Heart left ventricle (tissue), 16 donors: ENCODE data around the gene CLK2. TPM values are rescaled to one million over a fixed set of nuclear protein-coding genes. Genes with fewer than 3 reads are reported as not detected.

ENCODE experiments used
- ATAC-seq, 4 donors: fragments of 200-7000 bp; cut with Tn5 transposase; one replicate each; pipeline ENCODE4 v1.9.1; 2020 to 2022; ENCODE audit warnings: moderate library complexity in 4 of 4, mild to moderate bottlenecking in 3 of 4, moderate number of reproducible peaks in 1 of 4
- DNase-seq, 5 donors: peaks; one replicate each; pipeline ENCODE4 v3.0.0-alpha.2; 2020
- H3K27ac ChIP-seq, 12 donors: fragments of 200-600 bp; sonication (generic) in 4 of 12; one replicate each; pipeline versions ENCODE4 v1.5.0 to v1.8.0; 2016 to 2022; ENCODE audit warnings: mild to moderate bottlenecking in 2 of 12
- H3K27me3 ChIP-seq, 9 donors: fragments of 200-600 bp; sonication (generic) in 2 of 9; one replicate each; pipeline versions ENCODE4 v1.5.1 to v1.8.0; 2016 to 2022; ENCODE audit warnings: mild to moderate bottlenecking in 3 of 9
- H3K36me3 ChIP-seq, 9 donors: fragments of 200-600 bp; sonication (generic) in 2 of 9; one replicate each; pipeline versions ENCODE4 v1.5.0 to v1.8.0; 2018 to 2022; ENCODE audit warnings: mild to moderate bottlenecking in 2 of 9
- H3K4me1 ChIP-seq, 12 donors: fragments of 200-600 bp; sonication (generic) in 4 of 12; one replicate each; pipeline versions ENCODE4 v1.5.0 to v1.8.0; 2016 to 2022; ENCODE audit warnings: mild to moderate bottlenecking in 3 of 12
- H3K4me3 ChIP-seq, 12 donors: fragments of 200-600 bp; sonication (generic) in 4 of 12; one replicate each; pipeline versions ENCODE4 v1.5.0 to v1.8.0; 2017 to 2022; ENCODE audit warnings: mild to moderate bottlenecking in 9 of 12, moderate library complexity in 4 of 12
- H3K9me3 ChIP-seq, 12 donors: fragments of 200-600 bp; sonication (generic) in 4 of 12; one replicate each; pipeline versions ENCODE4 v1.5.0 to v1.8.0; 2016 to 2022; ENCODE audit warnings: mild to moderate bottlenecking in 1 of 12
- POLR2A ChIP-seq, 2 donors: fragments of 450-650 bp; IDR thresholded peaks; one replicate each; pipeline ENCODE4 v1.6.1; 2017; ENCODE audit warnings: antibody characterized with exemption in 2 of 2, mild to moderate bottlenecking in 2 of 2, moderate library complexity in 2 of 2
- WGBS, 4 donors: extraction: QIAGEN DNeasy Blood & Tissue Kit in 2 of 4; methylation state at CpG; one replicate each; pipeline versions ENCODE4 v1.1.5 to v1.1.7; 2013 to 2018; 5-methylcytosine and 5-hydroxymethylcytosine counted together
- intact Hi-C, 10 donors: fragments of 100-400 bp; cut with DNase I; formaldehyde crosslinking; loops; one replicate each; pipeline versions ENCODE4 v1.11.1 to v1.14.2; 2022
- polyA plus RNA-seq, 2 donors: library from polyadenylated mRNA; stranded (reverse); fragments of 200-250 nt; gene quantifications; one replicate each; pipeline ENCODE4 v1.2.3, GENCODE V29; 2013
- total RNA-seq, 9 donors: library from RNA; depleted of rRNA in 2 of 9; stranded (reverse); fragments of >200 nt in 2 of 9; fragmentation: NEBNext Ultra II Directional in 3 of 9; extraction: Animal tissue kit (Norgen Biotek cat#: 25700) in 3 of 9; gene quantifications; one replicate each; pipeline versions ENCODE4 v1.1.0 to v1.2.4, GENCODE V29; 2016 to 2023
- TF ChIP-seq, protein P1 (sequence below), 12 donors: fragments of 200-600 bp; sonication (generic) in 4 of 12; IDR thresholded peaks; one replicate each; pipeline versions ENCODE4 v1.5.0 to v1.8.0; 2018 to 2022; ENCODE audit warnings: antibody characterized with exemption in 12 of 12, mild to moderate bottlenecking in 5 of 12
- donor health status: ischemic (EF 13 %, LVEDD 7.1; RV severe dilation, severe dysfunction).
- donor health status: healthy with polysubstance abuse.
- donor health status: DM: no; HTN: yes; CAD: no.
- donor health status: DM: no; HTN: no; CAD: no.
- donor health status: ischemic (EF 25% LVEDD 6.9; RV normal size, moderate dysfunction).
- donor health status: ischemic (EF 25% LVEDD 5.7; RV mildly dilated, moderate dysfunction).
- donor health status: healthy.
- donor health status: DM: yes; HTN: yes; CAD: no.
- donor health status: ischemic (EF 35%, LVEDD 5.7; RV mildly dilated, moderate dysfunction).
- donor health status: nonischemic (EF 11% LVEDD 7.7; RV severe dilation, severe dysfunction).
- donor health status: DM: yes; HTN: yes; CAD: no.
- donor health status: PGD.
- donor health status: ischemic (EF 29% LVEDD 5.4; RV normal size, mild dysfunction).
- donor health status: nonischemic (EF 23%, LVEDD 6.1; RV moderate dilation, normal function).

The CLK2 gene
- total and polyA plus RNA-seq, 11 donors, result 9.6 to 26.1 (median 17.2) TPM

GRCh38 chr1:155286544-155286943 lies 13.2 kb upstream of the CLK2 start:
- 96 to 100% (median 98%) methylated on average over 2 of the region's 2 CpGs for WGBS, 4 donors
- Histone ChIP-seq H3K27ac (no peak overlapping the region), H3K9me3 (no peaks in the 10 kb centered on the region), H3K4me3 (no peak overlapping the region), H3K27me3 (no peaks in the 10 kb centered on the region), H3K4me1 (no peaks in the 10 kb centered on the region), H3K36me3 (no peaks in the 10 kb centered on the region)
- ATAC-seq (no peak), DNase-seq (no peak)
- TF ChIP-seq, protein P1, sequence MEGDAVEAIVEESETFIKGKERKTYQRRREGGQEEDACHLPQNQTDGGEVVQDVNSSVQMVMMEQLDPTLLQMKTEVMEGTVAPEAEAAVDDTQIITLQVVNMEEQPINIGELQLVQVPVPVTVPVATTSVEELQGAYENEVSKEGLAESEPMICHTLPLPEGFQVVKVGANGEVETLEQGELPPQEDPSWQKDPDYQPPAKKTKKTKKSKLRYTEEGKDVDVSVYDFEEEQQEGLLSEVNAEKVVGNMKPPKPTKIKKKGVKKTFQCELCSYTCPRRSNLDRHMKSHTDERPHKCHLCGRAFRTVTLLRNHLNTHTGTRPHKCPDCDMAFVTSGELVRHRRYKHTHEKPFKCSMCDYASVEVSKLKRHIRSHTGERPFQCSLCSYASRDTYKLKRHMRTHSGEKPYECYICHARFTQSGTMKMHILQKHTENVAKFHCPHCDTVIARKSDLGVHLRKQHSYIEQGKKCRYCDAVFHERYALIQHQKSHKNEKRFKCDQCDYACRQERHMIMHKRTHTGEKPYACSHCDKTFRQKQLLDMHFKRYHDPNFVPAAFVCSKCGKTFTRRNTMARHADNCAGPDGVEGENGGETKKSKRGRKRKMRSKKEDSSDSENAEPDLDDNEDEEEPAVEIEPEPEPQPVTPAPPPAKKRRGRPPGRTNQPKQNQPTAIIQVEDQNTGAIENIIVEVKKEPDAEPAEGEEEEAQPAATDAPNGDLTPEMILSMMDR (IDR thresholded peaks at IDR 0.05), result no peak
- TF ChIP-seq POLR2A (IDR thresholded peaks at IDR 0.05), result no peak
- intact Hi-C loops, result no loop called here

DNA sequence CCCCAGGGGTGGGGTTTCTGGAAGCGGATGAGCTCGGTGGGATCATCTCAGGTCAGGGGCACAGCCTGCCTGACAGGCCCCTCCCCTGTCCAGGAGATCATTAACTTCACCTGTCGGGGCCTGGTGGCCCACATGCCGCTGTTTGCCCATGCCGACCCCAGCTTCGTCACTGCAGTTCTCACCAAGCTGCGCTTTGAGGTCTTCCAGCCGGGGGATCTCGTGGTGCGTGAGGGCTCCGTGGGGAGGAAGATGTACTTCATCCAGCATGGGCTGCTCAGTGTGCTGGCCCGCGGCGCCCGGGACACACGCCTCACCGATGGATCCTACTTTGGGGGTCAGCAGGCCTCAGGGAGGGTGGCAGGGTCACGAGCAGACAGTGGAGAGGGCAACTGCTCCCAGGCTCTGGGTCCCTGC lies 12.3 kb upstream of the CLK2 start:
- Histone ChIP-seq H3K27ac (no peak overlapping the region), H3K27me3 (no peaks in the 10 kb centered on the region), H3K4me1 (no peaks in the 10 kb centered on the region), H3K4me3 (no peak overlapping the region), H3K36me3 (no peaks in the 10 kb centered on the region), H3K9me3 (no peaks in the 10 kb centered on the region)
- intact Hi-C loops, result no loop called here
- DNase-seq, result no peak
- ATAC-seq, result no peak
- 87 to 94% (median 92%) methylated on average over 6 to 18 of the region's 18 CpGs for WGBS, 4 donors
- TF ChIP-seq POLR2A (IDR thresholded peaks at IDR 0.05), result no peak
- TF ChIP-seq, protein P1 (IDR thresholded peaks at IDR 0.05), result no peak

DNA sequence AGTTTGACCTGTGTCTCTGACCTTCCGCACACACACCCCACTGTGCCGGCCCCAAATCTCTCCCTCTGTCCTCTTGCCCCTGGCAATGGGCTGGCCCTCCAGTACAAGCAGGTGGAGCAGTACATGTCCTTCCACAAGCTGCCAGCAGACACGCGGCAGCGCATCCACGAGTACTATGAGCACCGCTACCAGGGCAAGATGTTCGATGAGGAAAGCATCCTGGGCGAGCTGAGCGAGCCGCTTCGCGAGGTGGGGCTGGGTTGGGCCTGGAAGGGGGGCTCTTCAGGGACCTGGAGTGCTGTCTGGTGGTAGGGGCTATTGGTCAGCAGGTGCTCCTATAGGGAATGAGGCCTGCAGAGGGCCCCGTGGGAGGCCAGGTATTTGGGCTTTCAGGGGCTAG lies 11.8 kb upstream of the CLK2 start:
- H3K9me3 ChIP-seq, result no peaks in the 10 kb centered on the region
- H3K27ac ChIP-seq, result no peak overlapping the region
- intact Hi-C loops, result no loop called here
- ATAC-seq (no peak), DNase-seq (no peak)
- 94 to 95% (median 95%) methylated on average over 11 to 14 of the region's 14 CpGs for WGBS, 4 donors
- H3K4me3 ChIP-seq, result no peak overlapping the region
- no peak for TF ChIP-seq POLR2A (IDR thresholded peaks at IDR 0.05)
- TF ChIP-seq, protein P1 (IDR thresholded peaks at IDR 0.05), result no peak
- H3K27me3 ChIP-seq, result no peaks in the 10 kb centered on the region
- no peaks in the 10 kb centered on the region for H3K36me3 ChIP-seq
- H3K4me1 ChIP-seq, result no peaks in the 10 kb centered on the region

DNA sequence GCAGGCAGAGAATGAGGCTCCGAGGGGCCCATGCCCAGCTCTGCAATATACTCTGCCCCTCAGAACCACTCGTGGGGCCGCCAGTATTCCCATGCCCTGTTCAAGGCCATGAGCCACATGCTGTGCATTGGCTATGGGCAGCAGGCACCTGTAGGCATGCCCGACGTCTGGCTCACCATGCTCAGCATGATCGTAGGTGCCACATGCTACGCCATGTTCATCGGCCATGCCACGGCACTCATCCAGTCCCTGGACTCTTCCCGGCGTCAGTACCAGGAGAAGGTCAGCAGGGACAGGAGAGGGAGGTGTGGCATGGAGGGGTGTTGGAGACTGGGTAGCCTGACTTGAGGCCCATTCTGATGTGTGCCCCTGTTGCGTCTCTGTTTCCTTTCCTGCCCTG lies 11.2 kb upstream of the CLK2 start:
- Histone ChIP-seq H3K36me3 (no peaks in the 10 kb centered on the region), H3K27ac (no peak overlapping the region), H3K27me3 (no peaks in the 10 kb centered on the region), H3K9me3 (no peaks in the 10 kb centered on the region), H3K4me1 (no peaks in the 10 kb centered on the region), H3K4me3 (no peak overlapping the region)
- DNase-seq (no peak), ATAC-seq (no peak)
- 92 to 94% (median 93%) methylated on average over 12 of the region's 12 CpGs for WGBS, 4 donors
- intact Hi-C loops, result no loop called here
- no peak for TF ChIP-seq POLR2A (IDR thresholded peaks at IDR 0.05)
- TF ChIP-seq, protein P1 (IDR thresholded peaks at IDR 0.05), result no peak
